ENCODE results near the gene PNRC2.

- no peak for TF ChIP-seq POLR2A (IDR thresholded peaks at IDR 0.05)
- TF ChIP-seq CTCF (IDR thresholded peaks at IDR 0.05 in 4 of 5, conservative IDR thresholded peaks at IDR 0.05 in 1 of 5), result no peak
Measured at GRCh38 chr1:23989263-23989662, 29.6 kb downstream of the PNRC2 start.
